ENCODE measurements around the gene MAPKAP1.

GRCh38 chr9:125589287-125589686 lies 117.7 kb downstream of the MAPKAP1 start:
- TF ChIP-seq CTCF (IDR thresholded peaks at IDR 0.05) (no peak), POLR2A (IDR thresholded peaks at IDR 0.05) (no peak)
